Astrocyte (in vitro differentiated cells and primary cell): ENCODE data around the gene PTK6.

Experiments used
- CTCF ChIP-seq: IDR thresholded peaks from 2 replicates; pipeline ENCODE4 v1.5.1; 2011; ENCODE audit warnings: low read depth, mild to moderate bottlenecking, inconsistent platforms, low read length, moderate library complexity; ENCODE audit not compliant: insufficient read depth
- EZH2 ChIP-seq: IDR thresholded peaks from 2 replicates; pipeline ENCODE4 v1.6.1; 2012; ENCODE audit warnings: mild to moderate bottlenecking, low read length, inconsistent platforms; ENCODE audit not compliant: insufficient read depth

- TF ChIP-seq CTCF (no peak), EZH2 (no peak)
These were observed 31.9 kb downstream of the PTK6 start for GRCh38 chr20:63505281-63505680.
